NCI-H187 (cell line): ENCODE results near the gene PYM1.
"Not testable (repeated sequence)": the region's sequence is repeated elsewhere in the genome, so short reads cannot be mapped to it uniquely, and the experiment has no call there.

ENCODE experiments used
- DNase-seq, 2 experiments: peaks; one replicate each; lab custom pipeline; 2025; lab: John Stamatoyannopoulos, UW

The PYM1 gene

DNA sequence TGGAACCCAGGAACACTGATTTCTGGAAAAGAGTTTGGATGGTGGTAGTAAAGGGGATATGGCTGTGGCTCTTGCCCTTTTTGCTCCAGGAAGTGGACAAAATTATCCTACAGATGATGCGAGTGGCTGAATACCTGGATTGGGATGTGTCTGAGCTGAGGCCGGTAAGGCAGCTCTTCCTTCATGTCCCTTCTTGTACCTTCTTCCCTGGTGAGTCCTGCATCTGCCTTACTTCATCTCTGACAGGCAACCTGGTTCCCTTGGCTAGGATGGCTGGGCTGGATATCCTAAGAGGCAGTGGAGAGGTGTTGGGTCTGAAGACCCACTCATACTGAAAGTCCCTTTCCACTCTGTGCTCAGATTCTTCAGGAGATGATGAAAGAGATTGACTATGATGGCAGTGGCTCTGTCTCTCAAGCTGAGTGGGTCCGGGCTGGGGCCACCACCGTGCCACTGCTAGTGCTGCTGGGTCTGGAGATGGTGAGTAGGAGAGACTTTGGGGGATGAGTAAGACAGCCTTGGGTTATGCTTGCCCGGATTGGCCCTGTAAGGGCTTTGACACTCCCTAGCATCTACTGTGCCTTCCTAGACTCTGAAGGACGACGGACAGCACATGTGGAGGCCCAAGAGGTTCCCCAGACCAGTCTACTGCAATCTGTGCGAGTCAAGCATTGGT, 11.3 kb upstream of the PYM1 start:
- DNase-seq = no peak

- DNase-seq = no peak
These were observed 10.3 kb upstream of the PYM1 start for GRCh38 chr12:55937981-55938380.

DNA sequence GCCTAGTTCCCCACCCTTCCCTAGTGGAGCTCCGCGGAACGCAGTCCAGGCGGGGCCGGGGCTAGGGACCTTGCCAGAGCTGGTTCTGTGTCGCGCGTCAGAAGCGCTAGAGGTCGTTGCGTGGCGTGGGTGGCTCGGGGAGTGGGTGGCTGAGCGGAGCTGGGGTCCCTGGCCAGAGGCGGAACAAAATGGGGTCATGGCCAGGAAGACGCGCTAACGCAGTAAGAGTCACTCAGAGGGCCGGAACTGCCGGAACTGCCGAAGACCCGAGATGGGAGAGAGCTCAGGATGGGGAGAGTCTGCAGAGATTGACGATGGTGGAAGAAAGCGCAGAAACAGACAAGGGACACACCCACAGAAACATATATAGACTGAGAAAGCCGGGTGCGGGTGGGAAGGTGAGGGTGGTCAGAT, 8.1 kb upstream of the PYM1 start:
- no peak for DNase-seq

- no peak for DNase-seq
These were observed 7.1 kb upstream of the PYM1 start for GRCh38 chr12:55934773-55935172.

DNA sequence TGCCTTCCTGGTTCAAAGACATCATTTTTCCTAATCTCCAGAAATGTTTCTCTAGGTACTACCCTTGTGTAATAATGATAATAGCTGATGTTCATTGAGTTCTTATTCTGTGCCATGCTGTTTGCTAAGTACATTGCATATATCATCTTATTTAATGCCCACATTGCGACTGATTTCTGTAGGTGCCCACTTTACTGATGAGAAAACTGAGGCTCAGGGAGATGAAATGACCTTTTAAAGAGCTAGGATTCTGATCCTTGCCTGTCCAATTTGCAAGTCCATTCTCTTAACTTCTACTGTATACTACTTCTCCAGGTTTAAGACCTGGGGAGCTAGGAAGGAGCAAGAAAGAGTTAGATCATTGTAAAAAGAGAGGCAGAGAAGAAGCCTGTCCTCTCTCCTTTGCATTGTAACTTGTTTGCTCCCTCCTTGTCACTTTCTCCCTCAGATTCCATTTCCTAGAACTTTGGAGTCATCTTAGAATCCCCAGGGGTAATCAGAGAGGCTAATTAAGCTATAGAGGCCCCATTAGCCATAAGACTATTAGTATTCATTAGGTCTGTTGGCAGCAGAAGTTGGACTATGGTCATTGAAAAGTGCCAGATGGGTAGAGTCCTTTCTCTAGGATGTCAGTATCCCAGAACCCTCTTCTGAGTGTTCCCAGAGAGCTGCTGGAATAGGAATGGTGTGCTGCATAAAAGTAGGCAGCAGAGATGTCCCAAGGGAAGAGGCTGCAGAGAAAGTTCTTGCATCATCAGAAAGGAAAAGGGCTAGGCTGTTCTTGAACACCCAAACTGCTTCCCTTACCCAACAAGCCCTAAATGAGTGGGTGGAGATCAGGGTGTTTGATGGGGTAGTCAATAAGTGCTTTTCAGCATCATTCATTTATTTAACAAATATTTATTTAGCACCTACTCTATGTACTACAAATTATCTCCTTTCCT, 6.4 kb upstream of the PYM1 start:
- DNase-seq = no peak

DNA sequence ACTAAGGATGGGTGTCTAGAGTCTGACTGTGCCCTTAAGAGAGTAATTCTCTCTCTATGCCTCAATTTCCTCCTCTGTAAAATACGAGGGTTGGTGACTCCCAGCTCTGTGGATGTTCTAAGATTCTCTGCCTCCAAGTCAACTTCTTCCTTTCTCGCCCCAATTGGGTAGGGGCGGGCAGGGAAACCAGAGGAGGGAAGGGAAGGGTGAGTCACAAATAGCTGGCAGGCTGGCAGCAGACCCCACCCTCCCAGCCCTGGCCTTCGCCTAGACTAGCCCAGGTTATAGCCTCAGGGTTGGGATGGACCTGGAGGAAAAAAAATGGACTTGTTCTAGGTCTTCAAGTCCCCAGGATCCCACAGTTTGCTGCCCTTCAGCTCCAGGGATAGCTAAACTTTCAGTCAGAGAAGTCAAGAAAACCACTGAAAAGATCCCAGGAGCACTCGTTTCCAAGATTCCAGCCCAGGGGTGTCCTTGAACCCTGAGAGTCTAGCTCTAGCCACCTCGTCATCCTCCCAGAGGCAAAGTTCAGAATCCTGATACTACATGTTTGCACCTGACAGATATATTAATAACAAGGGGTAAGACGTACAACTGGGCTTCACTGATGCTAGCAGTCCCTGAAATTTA, 5.6 kb upstream of the PYM1 start:
- no peak for DNase-seq

GRCh38 chr12:55932551-55932910, 4.8 kb upstream of the PYM1 start:
- DNase-seq = no peak

GRCh38 chr12:55931780-55932550, 4.3 kb upstream of the PYM1 start:
- DNase-seq = no peak

DNA sequence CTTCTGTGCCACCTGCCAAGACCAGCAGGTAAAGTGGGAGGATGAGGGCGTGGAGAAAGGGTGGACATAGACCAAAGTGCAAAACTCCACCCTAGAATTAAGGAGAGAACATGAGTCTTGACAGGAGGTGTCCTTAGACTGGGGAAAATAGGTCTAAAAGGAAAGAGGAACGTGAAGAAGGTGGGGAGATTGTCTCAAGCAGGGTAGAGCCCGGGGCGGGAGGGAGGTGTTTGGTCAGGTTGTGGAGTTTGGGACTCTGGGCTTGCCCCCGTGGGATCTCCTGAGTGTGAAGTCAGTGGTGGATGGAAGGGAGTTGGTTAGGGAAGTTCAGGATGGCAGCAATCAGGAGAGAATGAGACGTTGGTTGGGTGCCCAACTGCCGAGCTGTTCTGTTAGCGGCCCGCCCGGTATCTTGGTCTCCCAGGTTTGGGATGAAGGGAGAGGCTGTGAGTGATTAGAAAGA, 3.7 kb upstream of the PYM1 start:
- no peak for DNase-seq

DNA sequence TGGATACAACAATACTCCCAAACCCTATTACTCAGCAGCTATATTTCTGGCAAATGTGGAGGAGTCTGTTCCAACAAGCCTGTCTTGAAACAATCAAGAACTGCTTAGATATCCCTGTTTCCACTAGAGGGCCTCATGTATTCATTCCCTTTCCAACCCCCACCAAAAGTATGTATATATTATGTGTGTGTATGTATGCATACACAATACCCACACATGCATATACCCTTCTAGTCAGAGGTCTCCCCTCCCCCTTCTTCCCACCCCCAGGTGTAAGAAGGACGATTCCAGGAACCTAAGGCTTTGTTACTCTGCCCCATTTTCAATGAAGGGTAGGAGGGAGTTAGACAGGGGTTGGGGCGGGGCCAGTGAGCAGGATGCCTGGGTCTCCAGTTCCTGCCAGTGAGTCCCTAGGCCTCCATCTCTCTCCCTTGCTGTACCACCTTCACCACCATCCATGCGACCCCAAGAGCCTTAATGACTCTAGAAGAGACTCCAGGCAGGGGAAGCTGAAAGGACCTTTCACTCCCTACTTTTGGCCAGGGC, 3.1 kb upstream of the PYM1 start, which contains the start of gene DGKA:
Gene DGKA (plus strand): TSS at position 392 of the 546 bp plus-strand sequence. CDS start 5,342 bp downstream, outside the sequence.
- DNase-seq = no peak

- no peak for DNase-seq
These were observed 1.7 kb upstream of the PYM1 start for GRCh38 chr12:55929306-55929791.

- peak; percentile 89 to 90 for DNase-seq
These were observed 731 bp downstream of the PYM1 start for GRCh38 chr12:55926738-55927587.

- DNase-seq = no peak
These were observed 1.6 kb downstream of the PYM1 start for GRCh38 chr12:55925870-55926737.

DNA sequence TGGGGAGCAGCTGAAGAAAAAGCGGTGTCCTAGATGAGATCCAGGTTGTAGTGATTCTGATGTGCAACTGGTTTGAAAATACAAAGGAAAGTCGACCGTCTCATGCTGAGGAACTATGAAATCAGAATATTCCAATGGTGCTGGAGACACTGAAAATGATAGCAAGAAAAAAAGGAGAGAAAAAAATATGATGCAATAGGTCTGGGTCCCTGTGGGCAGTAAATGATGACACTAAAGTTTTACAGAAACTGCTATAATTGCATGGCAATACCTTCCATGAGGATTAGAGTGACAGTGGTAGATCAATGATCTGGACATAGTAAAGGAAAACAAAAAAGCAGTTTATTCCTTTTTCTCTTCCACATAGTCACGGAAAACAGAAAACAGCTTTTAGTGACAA, 2.3 kb downstream of the PYM1 start:
- no peak for DNase-seq

GRCh38 chr12:55923648-55924047, 4.0 kb downstream of the PYM1 start:
- DNase-seq = not testable (repeated sequence)

DNA sequence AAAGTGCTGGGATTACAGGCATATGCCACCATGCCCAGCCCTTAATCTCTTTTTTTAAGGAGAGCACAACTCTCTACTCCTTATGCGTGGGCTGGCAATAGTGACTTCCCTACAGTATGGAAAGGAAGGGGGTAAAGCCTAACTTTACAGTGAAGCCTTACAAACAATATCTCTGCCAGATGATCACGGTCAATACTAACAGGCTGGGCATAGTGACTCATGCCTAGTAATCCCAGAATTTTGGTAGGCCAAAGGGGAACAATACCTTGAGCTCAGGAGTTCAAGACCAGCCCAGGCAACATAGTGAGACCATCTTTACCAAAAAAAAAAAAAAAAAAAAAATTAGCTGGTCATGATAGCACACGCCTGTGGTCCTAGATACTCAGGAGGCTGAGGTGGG, 5.6 kb downstream of the PYM1 start:
- DNase-seq = no peak

DNA sequence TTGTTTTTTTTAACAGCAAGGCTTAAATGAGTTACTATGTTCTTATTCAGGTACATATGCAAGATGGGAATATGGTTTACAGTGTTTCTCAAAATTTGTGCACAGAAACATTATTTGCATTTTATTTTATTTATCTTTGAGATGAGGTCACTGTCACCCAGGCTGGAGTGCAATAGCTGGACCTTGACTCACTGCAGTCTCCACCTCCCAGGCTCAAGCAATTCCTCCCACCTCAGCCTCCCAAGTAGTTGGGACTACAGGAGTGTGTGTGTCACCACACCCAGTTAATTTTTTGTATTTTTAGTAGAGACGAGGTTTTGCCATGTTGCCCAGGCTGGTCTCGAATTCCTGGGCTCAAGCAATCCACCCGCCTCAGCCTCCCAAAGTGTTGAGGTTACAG, 8.7 kb downstream of the PYM1 start:
- not testable (repeated sequence) for DNase-seq

GRCh38 chr12:55915482-55915859, 12.2 kb downstream of the PYM1 start:
- no peak for DNase-seq

- no peak for DNase-seq
These were observed 14.8 kb downstream of the PYM1 start for GRCh38 chr12:55912908-55913307.

GRCh38 chr12:55909513-55909884, 18.2 kb downstream of the PYM1 start:
- no peak for DNase-seq
